22Rv1 (cell line): ENCODE data around the gene TXNRD3.

Source experiments
- H3K27ac ChIP-seq: fragments of 450-650 bp; 2 replicates; pipeline ENCODE4 v1.5.1; 2017
- ZFX ChIP-seq: fragments of 450-650 bp; IDR thresholded peaks from 2 replicates; pipeline ENCODE4 v1.6.1; 2017; ENCODE audit warnings: antibody characterized with exemption, borderline replicate concordance
- TF ChIP-seq, protein P1 (sequence below): fragments of 450-650 bp; IDR thresholded peaks from 2 replicates; pipeline ENCODE4 v1.5.1; 2017; ENCODE audit warnings: mild to moderate bottlenecking

Gene TXNRD3

DNA sequence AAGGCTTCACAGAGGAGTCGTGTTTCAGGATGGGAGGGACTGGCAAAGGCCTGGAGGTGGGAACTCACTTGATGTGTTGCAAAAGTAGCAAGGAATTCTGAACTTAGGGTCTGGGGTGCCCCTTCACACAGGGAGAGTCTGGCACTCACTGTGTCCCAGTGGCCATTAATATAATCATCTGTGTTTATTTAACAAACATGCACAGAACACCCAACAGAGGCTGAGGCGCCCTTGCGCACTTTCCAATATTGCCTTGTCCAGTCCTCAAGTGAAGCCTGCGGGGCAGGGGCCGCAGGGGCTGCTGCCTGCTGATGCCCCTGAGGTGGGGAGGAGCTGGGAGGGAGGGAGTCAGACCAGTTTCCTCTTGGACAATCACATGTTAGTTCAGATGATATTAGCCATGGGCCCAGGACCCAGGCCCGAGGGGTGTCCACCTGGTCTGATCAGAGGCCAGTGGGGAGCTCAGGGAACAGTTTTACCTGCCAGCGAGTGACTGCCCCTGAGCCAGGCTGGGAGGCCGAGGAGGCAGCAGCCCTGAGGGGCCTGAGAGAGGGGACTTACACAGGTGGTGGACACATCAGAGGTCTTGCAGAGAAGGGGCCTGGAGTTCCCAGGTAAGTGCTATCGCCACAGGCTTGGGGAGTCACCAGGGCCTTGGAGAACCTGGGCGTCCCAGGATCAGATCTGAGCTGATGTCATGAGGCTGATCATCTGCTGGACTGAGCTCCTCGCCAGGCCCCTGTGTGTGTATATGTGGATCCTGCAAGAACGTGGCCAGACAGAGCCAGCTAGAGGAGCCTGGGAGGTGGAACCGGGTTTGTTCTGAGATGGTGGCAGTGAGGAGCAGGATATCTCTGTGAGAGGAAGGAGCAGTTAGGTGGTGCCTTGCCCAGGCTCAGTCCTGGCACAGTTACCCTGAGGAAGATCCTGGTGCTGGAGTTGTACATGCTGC, 13.8 kb upstream of the TXNRD3 start:
- TF ChIP-seq ZFX = no peak

DNA sequence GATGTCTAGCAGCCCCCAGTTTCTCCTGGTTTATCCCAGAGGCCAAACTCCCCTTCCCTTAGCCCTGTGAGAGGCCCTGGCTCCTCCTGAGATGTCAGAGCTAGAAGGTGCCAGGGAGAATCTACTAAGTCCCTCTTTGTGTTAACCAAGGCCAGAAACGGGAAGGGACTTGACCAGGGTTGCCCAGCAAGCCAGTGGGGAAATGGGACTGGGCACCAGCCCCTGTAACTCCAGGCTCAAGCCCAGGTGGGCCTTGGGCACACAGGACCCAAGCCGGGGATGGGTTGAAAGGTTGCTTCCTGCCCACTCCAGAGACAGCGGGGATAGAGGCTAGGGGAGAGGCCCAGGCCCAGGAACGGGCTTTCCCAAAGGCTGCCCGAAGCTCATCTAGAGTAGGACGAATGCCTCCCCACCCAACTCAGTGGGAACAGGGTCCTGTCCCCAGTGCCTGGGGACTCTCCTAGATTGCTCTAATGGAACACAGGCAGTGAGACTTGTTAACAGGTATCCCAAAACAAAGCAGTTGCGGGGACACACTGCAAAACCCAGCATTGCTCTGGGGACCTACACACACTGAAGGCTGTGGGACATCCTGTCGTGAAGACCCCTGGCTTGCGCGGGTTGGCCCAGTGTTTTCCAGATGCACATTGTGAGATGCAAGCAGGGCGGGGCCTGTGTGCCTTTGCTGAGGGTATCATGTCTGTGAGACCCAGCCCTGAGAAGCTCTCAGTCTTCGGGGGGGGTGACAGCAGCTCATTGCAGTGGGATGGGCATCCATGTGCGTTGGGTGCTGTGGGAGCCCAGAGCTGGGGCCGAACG, 12.9 kb upstream of the TXNRD3 start:
- TF ChIP-seq, protein P1, sequence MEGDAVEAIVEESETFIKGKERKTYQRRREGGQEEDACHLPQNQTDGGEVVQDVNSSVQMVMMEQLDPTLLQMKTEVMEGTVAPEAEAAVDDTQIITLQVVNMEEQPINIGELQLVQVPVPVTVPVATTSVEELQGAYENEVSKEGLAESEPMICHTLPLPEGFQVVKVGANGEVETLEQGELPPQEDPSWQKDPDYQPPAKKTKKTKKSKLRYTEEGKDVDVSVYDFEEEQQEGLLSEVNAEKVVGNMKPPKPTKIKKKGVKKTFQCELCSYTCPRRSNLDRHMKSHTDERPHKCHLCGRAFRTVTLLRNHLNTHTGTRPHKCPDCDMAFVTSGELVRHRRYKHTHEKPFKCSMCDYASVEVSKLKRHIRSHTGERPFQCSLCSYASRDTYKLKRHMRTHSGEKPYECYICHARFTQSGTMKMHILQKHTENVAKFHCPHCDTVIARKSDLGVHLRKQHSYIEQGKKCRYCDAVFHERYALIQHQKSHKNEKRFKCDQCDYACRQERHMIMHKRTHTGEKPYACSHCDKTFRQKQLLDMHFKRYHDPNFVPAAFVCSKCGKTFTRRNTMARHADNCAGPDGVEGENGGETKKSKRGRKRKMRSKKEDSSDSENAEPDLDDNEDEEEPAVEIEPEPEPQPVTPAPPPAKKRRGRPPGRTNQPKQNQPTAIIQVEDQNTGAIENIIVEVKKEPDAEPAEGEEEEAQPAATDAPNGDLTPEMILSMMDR = no peak
- no peak for TF ChIP-seq ZFX

More for the DNA sequence above, 13.8 kb upstream of the TXNRD3 start:
- H3K27ac ChIP-seq = no peak overlapping the region

GRCh38 chr3:126666658-126667528, 12.0 kb upstream of the TXNRD3 start:
- H3K27ac ChIP-seq = no peak overlapping the region
- no peak for TF ChIP-seq ZFX
- TF ChIP-seq, protein P1 = no peak

More for the DNA sequence above, 12.9 kb upstream of the TXNRD3 start:
- no peak overlapping the region for H3K27ac ChIP-seq

GRCh38 chr3:126665959-126666657, 11.2 kb upstream of the TXNRD3 start:
- TF ChIP-seq ZFX = no peak
- TF ChIP-seq, protein P1 = no peak
- no peak overlapping the region for H3K27ac ChIP-seq

GRCh38 chr3:126665221-126665936, 10.5 kb upstream of the TXNRD3 start:
- TF ChIP-seq, protein P1 = no peak
- TF ChIP-seq ZFX = no peak
- no peak overlapping the region for H3K27ac ChIP-seq

DNA sequence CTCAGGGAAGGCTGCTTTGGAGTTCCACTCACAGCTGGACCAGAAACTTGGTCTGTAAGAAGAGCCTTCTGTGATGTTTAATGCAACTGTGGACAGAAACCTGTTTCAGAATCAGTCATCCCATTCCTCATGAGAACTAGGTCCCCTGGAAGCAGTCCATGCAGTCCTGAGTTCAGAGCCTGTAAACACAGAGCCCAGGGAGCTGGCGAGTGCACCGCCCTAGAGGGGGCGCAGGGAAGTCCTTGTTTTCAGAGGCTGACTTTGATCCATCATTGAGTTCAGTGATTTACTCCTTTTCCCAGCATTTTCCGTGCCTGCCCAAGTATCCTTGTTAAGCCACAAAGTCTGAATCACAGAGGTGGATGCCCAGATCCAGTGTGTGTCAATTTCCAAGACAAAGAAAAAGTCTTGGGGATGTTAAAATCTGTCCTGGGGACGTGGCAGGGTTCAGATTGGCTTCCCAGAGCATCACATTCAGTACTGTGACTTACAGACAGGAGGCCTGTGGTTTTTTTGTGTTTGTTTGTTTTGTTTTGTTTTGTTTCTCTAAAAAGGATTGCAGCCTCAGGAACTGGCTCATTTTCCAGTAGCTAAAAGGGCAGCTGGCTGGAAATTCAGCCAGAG, 9.8 kb upstream of the TXNRD3 start:
- TF ChIP-seq, protein P1 = peak; percentile 20; the same call in 1 of the 2 replicates
- no peak for TF ChIP-seq ZFX
- no peak overlapping the region for H3K27ac ChIP-seq
